NB4 (cell line): ENCODE data around the gene CDKAL1.
"Not testable (repeated sequence)": the region's sequence is repeated elsewhere in the genome, so short reads cannot be mapped to it uniquely, and the experiment has no call there.

Source experiments
- DNase-seq: peaks from one replicate; pipeline ENCODE4 v3.0.0; 2010; ENCODE audit warnings: low read depth
- H3K4me3 ChIP-seq: one replicate; pipeline ENCODE4 v1.5.1; 2011; ENCODE audit warnings: mild to moderate bottlenecking, low read depth, low read length, moderate library complexity
- CTCF ChIP-seq: IDR thresholded peaks from one replicate; pipeline ENCODE4 v1.5.1; 2012; ENCODE audit warnings: low read depth, low read length
- MAX ChIP-seq: IDR thresholded peaks from 2 replicates; pipeline ENCODE4 v1.6.1; 2011; ENCODE audit warnings: low read depth, low read length
- MYC ChIP-seq: IDR thresholded peaks from 2 replicates; pipeline ENCODE4 v1.6.1; 2011; ENCODE audit warnings: low read depth, low read length
- POLR2A ChIP-seq: IDR thresholded peaks from 2 replicates; pipeline ENCODE4 v1.6.1; 2011; ENCODE audit warnings: mild to moderate bottlenecking; ENCODE audit not compliant: insufficient read length; ENCODE audit errors: extremely low read depth

Gene CDKAL1

GRCh38 chr6:20751293-20751935 is 217.2 kb downstream of the CDKAL1 start:
- TF ChIP-seq POLR2A (no peak), CTCF (no peak), MAX (no peak), MYC (no peak)
- DNase-seq: no peak
- no peak overlapping the region for H3K4me3 ChIP-seq

GRCh38 chr6:20755631-20756030 is 221.4 kb downstream of the CDKAL1 start:
- no peak overlapping the region for H3K4me3 ChIP-seq
- DNase-seq: no peak
- TF ChIP-seq POLR2A (no peak), MAX (no peak), MYC (no peak), CTCF (no peak)

GRCh38 chr6:20756584-20757147 is 222.4 kb downstream of the CDKAL1 start:
- DNase-seq, H3K4me3 ChIP-seq: not testable (repeated sequence)

GRCh38 chr6:20757761-20758160 is 223.5 kb downstream of the CDKAL1 start:
- TF ChIP-seq MYC (no peak), CTCF (no peak)
- no peak for DNase-seq
- H3K4me3 ChIP-seq: no peak overlapping the region

- DNase-seq: no peak
- TF ChIP-seq MYC (no peak), POLR2A (no peak), MAX (no peak), CTCF (no peak)
- no peak overlapping the region for H3K4me3 ChIP-seq
Measured at GRCh38 chr6:20763296-20763695, 229.0 kb downstream of the CDKAL1 start.

GRCh38 chr6:20769631-20770030 is 235.4 kb downstream of the CDKAL1 start:
- TF ChIP-seq MYC (no peak), POLR2A (no peak), MAX (no peak), CTCF (no peak)
- no peak overlapping the region for H3K4me3 ChIP-seq
- DNase-seq: no peak

- DNase-seq: no peak
- TF ChIP-seq MAX (no peak), POLR2A (no peak), CTCF (no peak), MYC (no peak)
- no peak overlapping the region for H3K4me3 ChIP-seq
Measured at GRCh38 chr6:20770773-20771172, 236.5 kb downstream of the CDKAL1 start.
